OCI-M2 (cell line): Measurements from ENCODE around the gene ACOT11.

Experiments used
- DNase-seq: peaks from one replicate; lab custom pipeline; 2025; ENCODE audit not compliant: unreplicated experiment; lab: John Stamatoyannopoulos, UW

ACOT11 gene

GRCh38 chr1:54640863-54641836 lies 93.1 kb downstream of the ACOT11 start, which contains the start of gene MROH7:
TSS of gene MROH7 (plus strand) at chr1:54641786. CDS start at chr1:54652927, 11,141 bp downstream.
- DNase-seq: no peak

DNA sequence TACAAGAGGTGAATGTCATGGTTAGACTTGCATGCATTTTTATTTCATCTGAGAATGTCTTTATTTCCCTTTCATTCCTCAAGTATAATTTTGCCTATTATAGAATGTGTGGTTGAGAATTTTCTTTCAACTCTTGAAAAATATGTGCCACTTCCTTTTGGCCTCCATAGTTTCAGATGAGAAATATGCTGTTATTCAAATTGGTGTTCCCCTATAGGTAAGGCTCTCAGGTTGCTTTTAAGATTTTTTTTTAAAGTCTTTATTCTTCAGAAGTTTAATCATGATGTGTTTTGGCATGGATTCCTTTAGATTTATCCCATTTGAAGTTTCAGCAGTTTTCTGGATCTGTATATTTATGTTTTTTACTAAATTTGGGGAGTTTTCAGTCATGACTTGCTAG lies 95.7 kb downstream of the ACOT11 start:
- no peak for DNase-seq

GRCh38 chr1:54645806-54646676 lies 98.0 kb downstream of the ACOT11 start:
- DNase-seq: no peak

- no peak for DNase-seq
These were observed 101.3 kb downstream of the ACOT11 start for GRCh38 chr1:54649130-54649898.

GRCh38 chr1:54649921-54650320 lies 101.9 kb downstream of the ACOT11 start:
- DNase-seq: no peak

GRCh38 chr1:54650417-54650816 lies 102.4 kb downstream of the ACOT11 start:
- no peak for DNase-seq

GRCh38 chr1:54651608-54652007 lies 103.6 kb downstream of the ACOT11 start:
- DNase-seq: no peak

DNA sequence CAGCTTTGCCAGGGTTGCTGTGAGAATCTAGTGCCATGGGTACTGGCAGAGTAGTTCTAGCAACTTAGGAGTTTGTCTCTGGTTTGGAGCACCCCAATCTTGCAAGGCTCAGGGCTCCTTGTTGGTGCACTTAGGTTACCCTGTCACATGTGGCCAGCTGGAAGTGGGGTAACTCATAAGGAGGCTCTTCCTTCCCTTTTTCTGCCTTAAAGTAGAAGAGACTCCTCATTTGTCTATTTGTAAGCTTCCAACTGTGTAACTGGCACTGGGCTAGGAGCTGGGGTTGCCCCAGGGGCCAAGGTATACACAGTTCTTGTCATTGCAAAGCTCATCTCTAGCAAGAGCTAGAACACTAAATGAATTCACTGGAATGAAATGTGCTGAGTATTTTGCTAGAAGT lies 104.1 kb downstream of the ACOT11 start:
- DNase-seq: no peak

- no peak for DNase-seq
These were observed 105.0 kb downstream of the ACOT11 start for GRCh38 chr1:54653036-54653435.

DNA sequence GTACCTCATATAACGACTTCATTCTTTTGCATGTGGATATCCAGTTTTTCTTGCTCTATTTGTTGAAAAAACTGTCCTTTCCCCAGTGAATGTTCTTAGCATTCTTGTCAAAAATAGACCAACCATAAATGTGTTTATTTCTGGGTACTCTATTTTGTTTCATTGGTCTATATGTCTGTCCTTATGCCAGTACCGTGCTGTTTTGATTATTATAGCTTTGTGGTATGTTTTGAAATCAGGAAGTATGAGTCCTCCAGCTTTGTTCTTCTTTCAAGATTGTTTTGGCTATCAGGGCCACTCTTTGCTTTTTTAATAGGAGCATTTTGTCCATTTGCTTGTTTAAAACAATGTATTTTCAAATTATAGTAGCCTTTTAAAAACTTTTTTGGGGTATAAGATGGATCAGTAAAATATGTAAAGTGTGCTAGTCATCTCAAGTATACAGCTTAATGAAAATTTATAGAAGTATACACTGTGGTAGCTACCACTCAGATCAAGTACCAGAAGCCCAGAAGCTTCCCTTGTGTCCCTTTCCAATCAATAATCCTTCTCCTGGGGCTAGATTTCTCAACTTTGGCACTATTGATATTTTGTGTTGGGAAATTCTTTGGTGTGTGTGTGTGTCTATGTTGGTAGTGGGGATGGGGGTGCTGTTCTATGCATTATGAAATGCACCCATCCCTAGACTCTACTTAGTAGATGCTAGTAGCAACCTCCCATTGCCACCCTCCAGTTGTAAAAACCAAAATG lies 110.3 kb downstream of the ACOT11 start:
- DNase-seq: no peak
